Stomach smooth muscle (tissue), 2 donors: ENCODE measurements around the gene LOXL1.

Source experiments
- H3K27ac ChIP-seq: one replicate; pipeline ENCODE4 v1.7.0; 2013; ENCODE audit warnings: mild to moderate bottlenecking, low read length, inconsistent platforms
- H3K27me3 ChIP-seq, 2 donors: one replicate each; pipeline ENCODE4 v1.7.0; 2013; ENCODE audit warnings: low read length in 2 of 2; ENCODE audit not compliant: insufficient read depth in 2 of 2, control insufficient read depth in 1 of 2
- H3K36me3 ChIP-seq, 2 donors: one replicate each; pipeline ENCODE4 v1.7.0; 2013; ENCODE audit warnings: low read length in 2 of 2; ENCODE audit not compliant: control insufficient read depth in 2 of 2, insufficient read depth in 2 of 2
- H3K4me1 ChIP-seq: one replicate; pipeline ENCODE4 v1.7.0; 2013; ENCODE audit warnings: low read length; ENCODE audit not compliant: control insufficient read depth, insufficient read depth
- H3K4me3 ChIP-seq, 2 donors: one replicate each; pipeline ENCODE4 v1.7.0; 2013; ENCODE audit warnings: low read length in 2 of 2
- H3K9ac ChIP-seq, 2 donors: one replicate each; pipeline ENCODE4 v1.7.0; 2013; ENCODE audit warnings: low read length in 2 of 2, mild to moderate bottlenecking in 1 of 2
- H3K9me3 ChIP-seq, 2 donors: one replicate each; pipeline ENCODE4 v1.7.0; 2013; ENCODE audit warnings: low read length in 2 of 2; ENCODE audit not compliant: control insufficient read depth in 2 of 2
- donor health status: healthy.
- donor health status: Pancreatic carcinoma.

Gene LOXL1

DNA sequence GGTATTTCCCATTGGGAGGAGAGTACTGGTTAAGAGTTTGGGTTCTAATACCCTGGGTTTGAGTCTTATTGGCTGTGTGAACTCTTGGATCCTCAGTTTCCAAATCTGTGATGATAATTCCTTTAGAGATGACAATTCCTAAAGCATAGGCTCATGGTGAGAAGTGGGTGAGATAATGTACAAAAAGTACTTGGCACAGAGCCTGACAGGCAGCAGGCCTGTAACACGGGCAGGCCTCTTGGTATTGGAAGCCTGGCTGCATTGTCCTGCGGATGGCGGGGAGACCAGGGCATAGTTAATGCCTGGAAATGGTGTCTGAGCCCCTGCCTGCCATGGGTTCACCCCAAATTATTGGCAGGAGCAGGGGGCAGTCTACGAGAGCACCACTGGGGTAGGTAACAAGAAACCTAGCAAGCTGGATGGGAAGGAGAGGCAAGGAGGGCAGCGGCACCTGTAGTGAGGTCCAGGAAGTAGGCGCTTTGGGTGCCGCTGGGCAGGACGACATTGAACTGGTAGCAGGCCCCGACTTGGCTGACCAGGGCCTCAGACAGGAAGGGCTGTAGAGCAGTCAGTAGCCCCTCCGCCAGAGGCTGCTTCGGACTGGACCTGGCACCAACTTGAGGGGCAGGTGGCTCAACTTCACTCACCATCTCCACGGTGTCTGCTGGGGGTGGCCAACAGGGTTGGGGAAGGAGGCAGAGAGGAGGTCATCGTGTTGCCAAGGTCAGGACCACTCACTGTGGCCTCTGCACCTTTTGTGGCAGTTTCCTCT lies 58.1 kb downstream of the LOXL1 start:
- Histone ChIP-seq H3K9ac (peak overlapping the region; percentile 7 to 21), H3K9me3 (no peaks in the 10 kb centered on the region), H3K4me1 (peaks cover 66% of the 10 kb centered on the region), H3K36me3 (peaks cover 7 to 15% of the 10 kb centered on the region in 2 donors), H3K27ac (peak overlapping the region; percentile 96), H3K4me3 (peak overlapping the region in 1 of 2 donors; percentile 15), H3K27me3 (no peaks in the 10 kb centered on the region)

DNA sequence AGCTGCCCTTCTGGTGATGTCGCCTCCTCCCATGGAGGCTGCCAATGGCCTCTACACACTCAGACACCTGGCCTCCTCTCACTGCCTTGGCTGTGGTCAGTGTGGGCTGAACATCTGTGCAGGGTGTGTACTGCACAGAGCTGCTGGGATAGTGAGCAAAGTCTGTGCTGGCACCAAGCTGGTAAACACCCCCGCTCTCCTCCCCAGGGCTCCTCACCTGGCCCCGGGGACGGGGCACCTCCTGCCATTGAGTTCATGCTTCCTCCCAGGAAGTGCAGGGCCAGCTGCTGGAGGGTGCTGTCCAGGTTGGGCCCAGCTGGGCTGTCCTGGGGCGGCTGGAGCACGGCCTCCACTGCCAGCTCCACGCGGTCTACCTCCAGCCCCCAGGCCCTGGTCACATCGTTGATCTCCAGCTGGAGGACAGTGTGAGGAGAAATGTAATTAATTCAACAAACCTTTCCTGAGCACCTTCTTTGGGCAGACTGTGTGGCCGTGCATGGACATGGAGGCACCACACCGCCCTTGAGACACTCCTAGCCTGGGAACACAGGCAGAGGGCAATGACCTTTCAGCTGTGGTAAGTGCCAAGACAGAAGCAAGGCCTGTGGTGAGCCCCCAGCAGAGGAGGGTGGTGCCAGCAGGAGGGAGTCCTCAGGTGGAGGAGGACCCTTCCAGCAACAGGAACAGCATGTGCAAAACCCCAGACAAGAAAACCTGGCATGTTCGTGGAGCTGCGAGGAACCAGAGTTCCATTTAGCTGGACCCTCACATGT lies 59.0 kb downstream of the LOXL1 start:
- H3K4me1 ChIP-seq: peaks cover 72% of the 10 kb centered on the region
- H3K27me3 ChIP-seq: no peaks in the 10 kb centered on the region
- H3K9ac ChIP-seq: no peak overlapping the region
- no peak overlapping the region for H3K27ac ChIP-seq
- H3K36me3 ChIP-seq: peaks cover 7 to 15% of the 10 kb centered on the region in 2 donors
- H3K9me3 ChIP-seq: no peaks in the 10 kb centered on the region
- no peak overlapping the region for H3K4me3 ChIP-seq

DNA sequence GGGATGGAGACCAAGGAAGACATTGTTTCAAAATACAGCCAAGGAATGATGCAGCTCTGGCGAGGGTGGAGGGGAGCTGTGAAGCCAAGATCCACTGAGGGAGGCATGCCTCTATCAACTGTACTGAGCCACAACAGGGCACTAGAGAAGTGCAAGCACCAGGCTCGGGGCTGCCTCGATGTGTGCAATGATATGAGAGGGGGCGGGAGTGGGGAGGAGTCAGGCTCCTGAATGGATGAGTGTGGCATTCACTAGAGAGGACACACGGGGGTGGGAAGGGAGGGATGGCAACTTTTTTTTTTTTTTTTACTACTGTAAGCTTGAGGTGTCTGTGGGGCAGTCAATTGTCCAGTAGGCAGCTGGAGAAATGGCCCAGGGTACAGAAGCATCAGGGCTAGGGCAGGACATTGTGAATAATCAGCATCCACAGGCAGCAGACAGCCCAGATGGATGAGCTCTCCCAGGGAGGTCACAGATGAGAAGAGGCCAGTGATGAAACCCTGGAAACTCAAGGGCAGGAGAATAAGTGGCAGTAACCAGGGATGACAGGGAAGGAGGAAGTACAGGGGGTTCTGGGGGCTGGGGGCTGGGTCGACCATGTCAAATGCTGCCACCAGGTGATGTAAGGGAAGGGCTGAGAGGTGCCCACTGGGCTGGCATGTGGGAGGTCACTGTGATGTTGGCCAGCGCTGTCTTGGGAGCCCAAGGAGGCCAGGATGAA lies 60.0 kb downstream of the LOXL1 start:
- Histone ChIP-seq H3K4me1 (peaks cover 82% of the 10 kb centered on the region), H3K27ac (peak overlapping the region; percentile 37), H3K27me3 (no peaks in the 10 kb centered on the region), H3K36me3 (peaks cover 7 to 15% of the 10 kb centered on the region in 2 donors), H3K9me3 (no peaks in the 10 kb centered on the region), H3K4me3 (no peak overlapping the region), H3K9ac (no peak overlapping the region)

DNA sequence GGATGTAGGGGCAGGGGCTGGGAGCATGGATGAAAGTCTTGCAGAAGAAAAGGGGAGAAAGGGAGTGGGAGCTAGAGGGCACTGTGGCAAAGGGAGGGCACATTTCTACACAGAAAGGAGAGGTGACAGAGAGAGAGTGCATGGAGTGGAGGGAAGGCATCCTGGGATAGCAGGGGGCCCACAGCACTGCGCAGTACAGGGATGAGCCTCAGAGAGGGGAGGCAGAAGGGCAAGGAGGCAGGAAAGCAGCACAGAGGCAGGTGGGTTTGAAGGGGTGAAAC lies 60.5 kb downstream of the LOXL1 start:
- peaks cover 82% of the 10 kb centered on the region for H3K4me1 ChIP-seq
- H3K9me3 ChIP-seq: no peaks in the 10 kb centered on the region
- H3K9ac ChIP-seq: no peak overlapping the region
- peaks cover 7 to 15% of the 10 kb centered on the region in 2 donors for H3K36me3 ChIP-seq
- H3K27me3 ChIP-seq: no peaks in the 10 kb centered on the region
- H3K4me3 ChIP-seq: no peak overlapping the region
- H3K27ac ChIP-seq: peak overlapping the region; percentile 37

DNA sequence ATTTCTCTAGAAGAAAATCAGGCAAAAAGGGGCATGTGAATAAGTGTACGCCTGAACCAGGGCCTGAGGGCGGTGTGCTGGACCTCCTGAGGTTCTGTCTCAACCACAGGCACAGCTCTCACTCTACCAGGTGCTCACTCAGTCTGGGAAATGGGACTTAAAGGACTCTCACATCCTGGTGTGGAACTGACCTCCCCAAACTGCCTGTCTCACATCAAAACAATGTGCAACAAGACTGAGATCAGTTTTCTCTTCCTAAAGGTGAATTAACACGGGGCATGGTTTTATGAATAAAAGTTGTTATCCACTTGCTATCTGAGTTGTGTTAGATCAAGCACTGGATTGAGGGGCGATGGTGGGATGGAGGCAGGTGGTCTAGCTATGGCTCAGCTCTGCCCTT lies 61.0 kb downstream of the LOXL1 start:
- H3K4me1 ChIP-seq: peaks cover 78% of the 10 kb centered on the region
- no peaks in the 10 kb centered on the region for H3K9me3 ChIP-seq
- no peak overlapping the region for H3K4me3 ChIP-seq
- peaks cover 7 to 15% of the 10 kb centered on the region in 2 donors for H3K36me3 ChIP-seq
- no peak overlapping the region for H3K9ac ChIP-seq
- H3K27me3 ChIP-seq: no peaks in the 10 kb centered on the region
- H3K27ac ChIP-seq: peak overlapping the region; percentile 37

DNA sequence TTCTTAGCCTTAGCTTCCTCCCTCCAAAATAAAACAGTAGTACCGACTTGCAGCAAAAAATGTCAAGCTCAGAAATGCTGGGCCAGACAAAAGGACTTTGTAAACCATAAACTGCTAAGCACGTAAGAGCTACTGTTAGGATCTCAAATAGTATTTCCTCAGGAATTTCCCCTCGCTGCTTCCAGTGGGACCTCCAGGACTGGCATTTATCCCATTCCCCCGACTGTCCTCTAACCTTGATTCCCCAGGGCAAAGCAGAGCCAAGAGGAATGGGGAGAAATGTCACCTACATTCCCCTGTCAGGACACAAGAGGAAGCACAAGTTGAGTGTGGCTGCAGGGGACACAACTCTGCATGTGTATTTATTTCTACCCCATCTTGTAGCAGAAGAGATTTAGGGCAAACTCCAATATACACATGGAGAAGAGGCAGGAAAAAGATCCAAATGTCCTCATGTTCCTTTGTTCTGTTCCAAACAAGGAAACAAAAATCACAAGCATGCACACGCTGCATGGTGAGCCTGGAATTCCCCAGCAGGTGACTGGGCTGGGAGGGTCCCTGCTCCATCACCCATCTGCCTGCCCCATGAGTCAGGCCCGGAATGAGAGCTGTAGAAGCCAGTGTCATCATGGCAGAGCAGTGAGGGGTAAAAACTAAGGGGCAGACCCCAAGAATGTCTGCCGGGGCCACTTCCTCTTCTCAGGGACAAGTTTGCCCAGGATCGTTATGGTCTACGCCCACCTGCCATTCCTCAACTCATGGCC lies 61.6 kb downstream of the LOXL1 start:
- peaks cover 7 to 15% of the 10 kb centered on the region in 2 donors for H3K36me3 ChIP-seq
- H3K9ac ChIP-seq: no peak overlapping the region
- peaks cover 78% of the 10 kb centered on the region for H3K4me1 ChIP-seq
- no peaks in the 10 kb centered on the region for H3K27me3 ChIP-seq
- H3K4me3 ChIP-seq: no peak overlapping the region
- no peaks in the 10 kb centered on the region for H3K9me3 ChIP-seq
- peak overlapping the region; percentile 37 for H3K27ac ChIP-seq

DNA sequence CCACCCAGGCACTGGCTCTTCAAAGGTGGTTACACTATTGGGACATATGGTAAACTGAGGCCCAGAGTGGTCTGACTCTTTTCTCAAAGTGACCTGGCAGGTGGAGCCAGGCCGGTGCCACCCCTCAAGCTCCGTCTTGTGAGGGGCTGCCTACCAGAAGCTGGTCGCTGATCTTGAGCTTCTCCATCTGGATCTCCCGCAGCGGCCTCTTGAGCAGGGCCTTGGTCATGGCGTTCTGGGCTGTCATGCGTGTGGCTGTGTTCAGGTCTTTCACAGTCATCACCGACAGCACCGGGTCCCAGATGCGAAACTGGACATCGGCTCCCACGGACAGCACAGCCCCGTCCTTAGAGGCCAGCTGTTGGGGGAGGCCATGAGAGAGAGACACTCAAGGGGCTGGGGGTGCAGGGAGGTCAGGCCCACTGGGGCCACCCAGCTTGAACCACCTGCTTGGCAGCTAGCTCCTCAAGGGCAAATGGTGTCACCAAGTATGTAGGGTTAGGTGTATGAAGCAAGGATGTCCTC lies 62.2 kb downstream of the LOXL1 start:
- Histone ChIP-seq H3K4me1 (peaks cover 77% of the 10 kb centered on the region), H3K36me3 (peaks cover 7 to 15% of the 10 kb centered on the region in 2 donors), H3K4me3 (no peak overlapping the region), H3K9me3 (no peaks in the 10 kb centered on the region), H3K9ac (no peak overlapping the region), H3K27ac (no peak overlapping the region), H3K27me3 (no peaks in the 10 kb centered on the region)

DNA sequence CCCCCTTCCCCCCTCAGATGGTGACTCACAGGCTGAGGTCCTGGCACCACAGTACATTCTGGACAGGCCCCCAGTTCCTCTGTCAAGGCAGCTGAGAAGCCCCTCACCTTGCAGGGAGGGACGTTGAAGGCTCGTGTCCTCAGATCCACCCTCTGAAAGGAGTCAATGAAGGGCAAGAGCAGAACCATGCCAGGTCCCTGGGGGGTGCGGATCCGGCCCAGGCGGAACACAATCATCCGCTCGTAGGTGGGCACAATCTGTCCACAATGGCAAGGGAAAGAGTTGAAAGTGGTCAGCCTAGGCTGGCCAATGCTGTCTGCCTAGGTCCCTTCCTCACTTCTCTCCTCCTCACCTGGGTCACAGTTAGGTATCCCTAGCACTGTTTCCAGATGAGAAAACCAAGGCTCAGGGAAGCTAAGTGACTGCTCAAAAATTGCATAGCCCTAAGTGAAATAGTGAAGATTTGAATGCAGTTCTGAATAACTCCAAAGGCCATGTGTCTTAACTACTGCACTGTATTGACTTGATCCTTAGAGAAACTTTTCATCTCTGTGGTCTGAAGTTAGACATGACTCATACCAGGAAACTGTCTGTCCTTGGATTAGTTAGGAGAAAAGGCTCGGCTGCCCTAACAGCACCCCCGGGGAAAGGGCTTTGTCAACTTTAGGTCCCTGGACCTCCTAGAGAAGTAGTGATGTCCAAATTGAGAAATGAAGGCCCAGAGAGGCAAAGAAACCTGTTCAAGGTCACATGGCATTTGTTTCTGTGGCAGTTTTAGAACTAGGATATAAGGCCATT lies 62.9 kb downstream of the LOXL1 start:
- H3K27me3 ChIP-seq: no peaks in the 10 kb centered on the region
- H3K4me3 ChIP-seq: no peak overlapping the region
- H3K27ac ChIP-seq: peak overlapping the region; percentile 86
- H3K4me1 ChIP-seq: peaks cover 77% of the 10 kb centered on the region
- H3K36me3 ChIP-seq: peaks cover 7 to 14% of the 10 kb centered on the region in 2 donors
- H3K9ac ChIP-seq: no peak overlapping the region
- H3K9me3 ChIP-seq: no peaks in the 10 kb centered on the region

DNA sequence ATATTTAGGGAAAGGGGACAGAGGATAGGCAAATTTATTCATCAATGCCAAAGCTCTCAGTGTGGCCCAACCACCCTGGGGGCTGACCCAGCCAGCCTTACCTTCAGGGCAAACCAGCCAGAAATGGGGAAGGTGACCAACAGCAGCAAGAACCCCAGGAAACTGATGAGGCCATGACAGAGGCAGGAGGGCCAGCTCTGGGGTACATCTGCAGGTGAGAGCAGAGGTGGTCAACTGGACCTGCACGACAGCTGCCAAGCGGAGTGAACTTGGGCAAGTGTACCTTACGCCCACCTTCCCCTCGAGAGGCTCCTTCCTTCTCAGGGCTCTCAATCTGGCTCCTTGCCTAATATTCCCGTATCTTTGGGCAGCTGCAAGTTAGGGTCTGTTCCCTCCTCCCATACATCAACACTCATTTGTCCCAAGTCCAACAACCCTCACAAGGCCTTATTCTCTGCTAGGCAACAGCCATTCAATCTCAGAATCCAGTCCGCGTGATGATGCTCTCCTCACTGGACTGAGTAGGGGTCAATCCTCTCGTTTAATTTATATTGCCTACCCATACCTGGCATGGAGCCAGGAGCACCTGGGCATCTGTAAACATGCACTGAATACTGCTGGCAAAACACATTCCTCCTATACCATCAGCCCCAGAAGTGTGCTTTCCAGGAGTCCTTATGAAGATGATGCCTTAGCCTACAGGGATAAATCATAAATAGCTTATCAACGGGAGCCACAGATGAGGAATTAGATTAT lies 64.2 kb downstream of the LOXL1 start:
- H3K27ac ChIP-seq: peak overlapping the region; percentile 86
- H3K4me1 ChIP-seq: peaks cover 72% of the 10 kb centered on the region
- peak overlapping the region; percentile 15 to 80 for H3K4me3 ChIP-seq
- H3K36me3 ChIP-seq: peaks cover 7 to 12% of the 10 kb centered on the region in 2 donors
- no peaks in the 10 kb centered on the region for H3K9me3 ChIP-seq
- H3K9ac ChIP-seq: peak overlapping the region; percentile 42 to 91
- H3K27me3 ChIP-seq: no peaks in the 10 kb centered on the region
